NCI-H1436 treated with DMSO at 0.1 percent for 48 hours (cell line): Measurements from ENCODE around the gene HDHD5.

ENCODE experiments used
- DNase-seq: peaks from one replicate; lab custom pipeline; 2025; lab: John Stamatoyannopoulos, UW

The HDHD5 gene

DNA sequence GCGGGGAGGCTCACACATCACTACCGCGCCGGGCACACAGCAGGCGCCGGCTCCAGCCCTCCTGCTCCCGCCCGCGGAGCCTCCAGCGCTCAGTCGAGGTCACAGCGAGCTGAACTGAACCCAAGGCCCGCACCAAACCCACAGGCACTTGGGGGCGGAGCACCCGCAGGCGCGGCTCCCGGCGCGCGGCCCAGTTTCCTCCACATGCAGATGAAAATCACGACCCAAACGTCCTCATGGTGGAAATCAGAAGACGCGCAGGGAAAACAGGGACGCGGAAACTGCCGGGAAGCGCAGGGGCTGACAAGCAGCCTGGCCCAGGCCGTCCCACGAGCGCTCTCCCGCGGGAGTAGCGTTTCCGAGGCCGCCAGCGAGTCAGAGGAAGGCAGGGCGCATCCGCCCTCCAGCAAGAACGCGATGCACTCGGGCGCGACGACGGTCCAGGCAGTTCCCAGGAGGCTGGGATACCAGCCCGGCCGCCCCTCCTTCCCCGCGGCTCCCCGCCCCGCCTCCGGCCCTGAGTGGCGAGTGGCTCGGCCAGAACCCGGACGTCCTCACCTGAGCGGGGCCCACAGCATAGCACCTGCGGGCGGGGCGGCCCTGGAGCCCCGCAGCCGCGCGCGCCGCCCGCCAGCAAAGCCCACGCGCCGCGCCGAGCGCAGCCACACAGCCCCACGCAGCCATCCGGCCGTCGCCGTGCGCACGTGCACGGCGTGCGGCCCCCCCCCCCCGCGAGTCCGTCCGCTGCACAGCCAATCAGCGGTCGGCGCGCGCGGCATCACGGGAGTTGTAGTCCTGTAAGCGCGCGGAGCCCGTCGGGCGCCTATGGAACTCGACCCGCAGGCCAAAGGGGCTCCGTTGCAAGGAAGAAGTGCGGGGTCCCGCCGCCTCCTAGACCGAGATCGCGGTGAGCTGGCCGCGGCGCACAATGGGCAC, at the start of gene HDHD5:
HDHD5 (minus strand) TSS at position 710 of the 936 bp plus-strand sequence; CDS start at position 684, 26 bp downstream.
- peak; percentile 30 for DNase-seq

GRCh38 chr22:17205432-17205831, 46.4 kb upstream of the HDHD5 start:
- DNase-seq = peak; percentile 42

GRCh38 chr22:17201285-17201945, 42.3 kb upstream of the HDHD5 start:
- DNase-seq = no peak

DNA sequence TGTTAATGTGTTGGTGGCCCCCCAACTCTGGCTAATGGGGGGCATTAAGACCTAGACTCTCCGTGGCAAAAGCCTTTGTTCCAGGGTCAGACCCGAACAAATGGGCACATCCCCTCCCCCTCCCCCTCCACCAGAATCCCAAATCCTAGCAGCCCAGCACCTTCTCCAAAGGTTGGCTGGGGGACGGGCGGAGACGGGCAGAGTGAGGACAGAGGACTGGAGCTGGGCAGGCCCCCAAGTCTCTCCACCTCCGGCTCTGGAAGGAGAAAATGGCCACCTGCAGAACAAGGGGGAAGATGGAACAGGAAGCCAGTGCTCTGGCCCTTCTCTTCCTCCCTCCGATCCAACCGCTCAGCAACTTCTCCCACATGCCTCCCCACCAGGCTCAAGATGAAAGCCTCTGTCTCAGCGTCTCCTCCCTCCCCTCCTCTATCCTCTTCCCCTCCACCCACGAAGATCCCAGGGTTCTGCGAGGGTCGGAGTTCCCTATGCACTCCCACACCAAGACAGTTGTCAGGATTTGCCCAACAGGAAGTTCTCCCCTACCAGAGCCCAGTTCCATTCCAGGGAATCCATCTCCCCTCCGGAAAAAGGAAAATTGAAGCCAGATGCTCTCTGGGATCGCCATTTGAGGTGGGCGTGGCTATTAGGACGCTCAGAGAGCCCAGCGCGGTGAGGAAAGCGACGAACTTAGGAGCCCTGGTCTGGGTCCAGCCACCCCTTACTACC, 40.1 kb upstream of the HDHD5 start:
- DNase-seq = no peak

- no peak for DNase-seq
Observed at GRCh38 chr22:17198170-17199002, 39.3 kb upstream of the HDHD5 start.

- DNase-seq = no peak
Observed at GRCh38 chr22:17194213-17194612, 35.1 kb upstream of the HDHD5 start.

DNA sequence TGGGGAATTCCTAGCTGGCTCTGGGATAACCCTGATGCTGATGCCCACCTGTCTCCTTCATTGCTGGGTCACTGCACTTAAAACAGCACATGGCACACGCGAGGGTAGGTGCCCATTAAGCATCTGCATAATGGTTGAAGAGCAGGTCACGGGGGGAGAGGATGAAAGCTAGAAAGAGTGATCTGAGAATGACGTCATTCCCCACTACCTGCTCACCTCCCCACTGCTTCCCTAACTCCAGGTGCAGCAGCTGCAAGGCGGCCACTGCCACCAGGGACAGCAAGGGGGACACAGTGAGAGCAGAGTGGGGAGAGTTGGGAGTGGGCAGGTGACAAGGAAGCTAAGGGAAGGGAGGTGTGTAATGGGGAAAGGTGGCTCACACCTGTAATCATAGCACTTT, 33.1 kb upstream of the HDHD5 start:
- DNase-seq = no peak

DNA sequence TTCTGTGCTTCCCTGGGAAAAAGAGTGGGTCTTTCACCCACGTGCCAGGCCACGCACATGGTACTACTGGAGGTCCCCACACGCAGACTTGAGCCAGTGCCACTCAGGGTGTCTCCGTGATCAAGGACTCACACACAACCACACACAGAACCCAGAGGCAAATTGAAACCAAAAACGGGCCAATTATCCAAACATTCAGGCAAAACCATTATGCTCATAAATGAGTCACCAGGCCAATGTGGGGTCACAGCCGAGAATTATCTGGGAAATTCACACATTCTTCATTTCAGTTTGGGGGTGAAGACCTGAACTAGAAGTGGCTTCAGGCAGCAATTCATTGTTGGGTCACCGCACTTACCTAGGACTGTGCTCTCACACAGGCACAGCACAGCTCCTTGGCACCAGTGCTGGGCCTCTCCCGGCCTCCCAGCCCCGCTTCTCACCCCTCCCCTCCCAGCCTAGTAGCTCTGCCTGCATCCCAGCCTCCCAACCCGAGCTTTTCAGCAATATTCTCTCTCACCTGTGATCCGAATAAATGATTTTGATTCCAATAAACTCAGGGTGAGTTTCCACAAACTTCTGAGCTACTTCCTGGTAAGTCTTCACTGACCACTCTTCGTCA, 32.2 kb upstream of the HDHD5 start:
- no peak for DNase-seq

- no peak for DNase-seq
Observed at GRCh38 chr22:17190702-17191101, 31.6 kb upstream of the HDHD5 start.

DNA sequence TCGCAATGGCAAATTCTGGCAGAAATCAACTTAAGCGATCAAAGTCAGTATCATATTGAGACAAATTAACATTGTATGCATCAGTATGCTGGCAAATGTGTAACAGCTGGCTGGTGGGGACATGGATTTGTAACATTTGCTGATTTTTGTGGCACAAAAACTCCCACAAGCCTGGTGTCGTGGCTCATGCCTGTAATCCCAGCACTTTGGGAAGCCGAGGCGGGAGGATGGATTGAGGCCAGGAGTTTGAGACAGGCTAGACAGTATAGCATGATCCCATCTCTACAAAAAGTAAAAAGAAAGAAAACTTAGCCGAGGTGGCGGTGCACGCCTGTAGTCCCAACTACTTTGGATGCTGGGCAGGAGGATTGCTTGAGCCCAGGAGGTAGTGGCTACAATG, 17.6 kb upstream of the HDHD5 start:
- no peak for DNase-seq

GRCh38 chr22:17172029-17172833, 13.2 kb upstream of the HDHD5 start:
- no peak for DNase-seq

GRCh38 chr22:17171153-17172028, 12.3 kb upstream of the HDHD5 start:
- DNase-seq = peak; percentile 46

GRCh38 chr22:17167486-17167885, 8.4 kb upstream of the HDHD5 start:
- DNase-seq = no peak

DNA sequence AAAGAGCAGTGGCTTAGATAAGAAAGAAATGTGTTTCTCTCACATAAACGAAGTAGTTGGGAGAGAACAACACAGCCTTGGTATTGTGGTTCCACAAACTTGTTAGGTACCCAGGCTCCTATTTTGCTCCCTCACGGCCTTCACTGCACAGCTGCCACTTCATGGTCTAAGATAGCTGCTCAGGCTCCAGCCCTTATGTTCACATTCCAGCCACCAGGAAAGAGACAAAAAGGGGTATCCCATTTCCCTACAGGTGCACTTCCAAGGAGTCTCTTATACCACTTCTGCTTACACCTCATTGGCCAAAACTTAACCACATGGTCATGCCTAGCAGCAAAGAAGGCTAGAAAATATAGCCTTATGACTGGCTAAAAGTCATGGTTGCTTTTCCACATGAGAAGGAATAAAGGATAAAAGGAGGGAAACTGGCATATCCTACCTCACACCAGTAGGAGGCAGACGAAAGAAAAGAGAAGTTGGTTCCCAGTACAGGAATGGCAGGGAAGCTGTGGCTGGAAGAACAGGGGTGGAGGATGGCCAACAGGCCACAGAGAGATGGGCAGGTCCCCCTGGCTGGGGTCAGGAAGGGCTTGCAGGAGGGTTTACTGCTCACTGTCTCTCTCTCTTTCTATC, 5.4 kb upstream of the HDHD5 start:
- DNase-seq = no peak

DNA sequence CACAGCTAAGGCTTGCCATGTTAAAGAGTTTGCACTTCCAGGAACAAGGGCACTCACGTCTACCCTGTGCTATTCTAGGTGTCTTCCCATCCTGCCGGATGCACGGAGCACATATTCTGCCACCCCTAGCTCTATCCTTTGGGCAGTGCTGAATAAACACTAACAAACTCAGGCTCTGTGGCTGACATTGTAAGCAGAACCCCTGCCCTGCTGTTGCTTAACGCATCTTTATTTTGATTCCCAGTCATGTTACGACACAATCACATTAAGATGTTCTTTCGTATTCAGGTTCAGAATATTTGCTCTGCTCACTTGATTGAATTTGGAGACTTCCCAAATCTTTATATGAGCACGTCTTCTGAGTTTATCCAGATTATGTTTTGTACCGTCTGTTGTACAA, 3.7 kb upstream of the HDHD5 start:
- no peak for DNase-seq

- no peak for DNase-seq
Observed at GRCh38 chr22:17161991-17162390, 2.9 kb upstream of the HDHD5 start.

GRCh38 chr22:17159504-17159951, 451 bp upstream of the HDHD5 start:
- peak; percentile 3 for DNase-seq

DNA sequence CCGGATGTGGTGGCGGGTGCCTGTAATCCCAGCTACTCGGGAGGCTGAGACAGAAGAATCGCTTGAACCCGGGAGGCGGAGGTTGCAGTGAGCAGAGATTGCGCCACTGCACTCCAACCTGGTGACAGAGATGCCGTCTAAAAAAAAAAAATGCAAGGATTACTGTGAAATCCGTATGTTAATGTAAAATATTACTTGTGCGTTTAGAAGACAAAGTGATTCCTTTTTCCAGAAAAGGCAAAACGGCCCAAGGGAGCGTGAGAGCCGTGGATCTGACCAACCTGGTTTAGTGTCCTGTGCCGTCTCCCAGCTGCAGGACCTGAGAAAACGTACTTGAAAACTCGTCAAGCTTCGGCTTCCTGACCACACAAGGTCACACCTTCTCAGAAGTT, 905 bp downstream of the HDHD5 start:
- no peak for DNase-seq

DNA sequence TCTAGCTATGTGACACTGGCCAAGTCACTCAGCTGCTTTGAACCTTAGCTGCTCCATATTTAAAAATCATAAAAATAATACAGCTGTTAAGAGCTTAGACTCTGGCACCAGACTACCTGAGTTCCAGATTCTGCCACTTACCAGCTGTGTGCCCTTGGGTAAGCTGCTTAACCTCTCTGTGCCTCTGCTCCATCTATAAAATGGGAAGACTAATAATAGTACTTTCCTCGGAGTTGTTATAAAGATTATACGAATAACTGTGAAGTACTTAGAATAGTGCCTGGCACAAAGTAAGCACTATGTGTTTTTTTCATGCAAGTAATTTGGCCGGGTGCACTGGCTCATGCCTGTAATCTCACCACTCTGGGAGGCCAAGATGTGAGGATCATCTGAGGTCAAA, 1.4 kb downstream of the HDHD5 start:
- no peak for DNase-seq
